Smooth muscle cell (in vitro differentiated cells): ENCODE data around the gene SYNJ1. TPM values are rescaled to one million over a fixed set of nuclear protein-coding genes. Genes with fewer than 3 reads are reported as not detected.

Experiments
- DNase-seq: peaks from one replicate; lab custom pipeline; 2025; ENCODE audit not compliant: unreplicated experiment; lab: John Stamatoyannopoulos, UW
- H2AFZ ChIP-seq: fragments of 200-600 bp; sonication (generic); 2 replicates; pipeline ENCODE4 v1.6.0; 2016; ENCODE audit warnings: antibody characterized with exemption, low read depth, mild to moderate bottlenecking
- H3F3A ChIP-seq: fragments of 200-600 bp; sonication (generic); 2 replicates; pipeline ENCODE4 v1.6.0; 2017; ENCODE audit warnings: antibody characterized with exemption, low read depth
- H3K27ac ChIP-seq: fragments of 200-600 bp; sonication (generic); 2 replicates; pipeline ENCODE4 v1.5.1; 2016; ENCODE audit warnings: low read depth, mild to moderate bottlenecking
- H3K27me3 ChIP-seq: fragments of 200-600 bp; sonication (generic); 2 replicates; pipeline ENCODE4 v1.6.1; 2016; ENCODE audit warnings: low read depth, mild to moderate bottlenecking
- H3K36me3 ChIP-seq: fragments of 200-600 bp; sonication (generic); 2 replicates; pipeline ENCODE4 v1.5.1; 2016; ENCODE audit warnings: low read depth
- H3K4me1 ChIP-seq: fragments of 200-600 bp; sonication (generic); 2 replicates; pipeline ENCODE4 v1.5.1; 2016; ENCODE audit warnings: low read depth
- H3K4me2 ChIP-seq: fragments of 200-600 bp; sonication (generic); 2 replicates; pipeline ENCODE4 v1.6.0; 2016; ENCODE audit warnings: mild to moderate bottlenecking
- H3K4me3 ChIP-seq: fragments of 200-600 bp; sonication (generic); 2 replicates; pipeline ENCODE4 v1.5.1; 2016; ENCODE audit warnings: mild to moderate bottlenecking
- H3K79me2 ChIP-seq: fragments of 200-600 bp; sonication (generic); 2 replicates; pipeline ENCODE4 v1.6.0; 2016; ENCODE audit warnings: low read depth, mild to moderate bottlenecking
- H3K9ac ChIP-seq: fragments of 200-600 bp; sonication (generic); 2 replicates; pipeline ENCODE4 v1.6.0; 2016; ENCODE audit warnings: low read depth
- H3K9me3 ChIP-seq: fragments of 200-600 bp; sonication (generic); replicated peaks from 2 replicates; pipeline ENCODE4 v1.5.1; 2016; ENCODE audit warnings: low read depth
- H4K20me1 ChIP-seq: fragments of 200-600 bp; sonication (generic); 2 replicates; pipeline ENCODE4 v1.6.0; 2016; ENCODE audit warnings: low read depth
- CTCF ChIP-seq: fragments of 200-600 bp; sonication (generic); IDR thresholded peaks from 2 replicates; pipeline ENCODE4 v1.5.1; 2017; ENCODE audit warnings: borderline replicate concordance, mild to moderate bottlenecking, antibody characterized with exemption; ENCODE audit not compliant: insufficient read depth, poor library complexity, severe bottlenecking
- WGBS: methylation state at CpG from one replicate; pipeline ENCODE4 v1.1.7; 2016; ENCODE audit warnings: low lambda C conversion rate; 5-methylcytosine and 5-hydroxymethylcytosine counted together
- polyA plus RNA-seq: library from polyadenylated mRNA; unstranded; fragments of >200 nt; fragmentation: Nextera tagmentation; extraction: Ambion mirVana; gene quantifications from 2 replicates; pipeline ENCODE4 v1.2.1, GENCODE V29; 2016
- total RNA-seq: library from RNA; depleted of rRNA; stranded (reverse); fragments of >200 nt; gene quantifications from 2 replicates; pipeline ENCODE4 v1.2.3, GENCODE V29; 2014

SYNJ1 gene
- total and polyA plus RNA-seq, 2 experiments from 2014 or later, result 2.7 to 8.5 TPM

- no peak for TF ChIP-seq CTCF
- H3K9me3 ChIP-seq, result no peaks in the 10 kb centered on the region
- 91% methylated on average over 6 of the region's 6 CpGs for WGBS
Measured at GRCh38 chr21:32602099-32602498, 125.7 kb downstream of the SYNJ1 start.

GRCh38 chr21:32599526-32599925 is 128.3 kb downstream of the SYNJ1 start:
- H3K79me2 ChIP-seq, result no peaks in the 10 kb centered on the region
- no peak overlapping the region for H3K27ac ChIP-seq
- H3K36me3 ChIP-seq, result no peaks in the 10 kb centered on the region
- no peak overlapping the region for H3K4me3 ChIP-seq
- no peaks in the 10 kb centered on the region for H3K9me3 ChIP-seq
- no peak for DNase-seq
- WGBS, result 89% methylated on average over 8 of the region's 8 CpGs
- no peak overlapping the region for H3K4me2 ChIP-seq
- H3K4me1 ChIP-seq, result no peaks in the 10 kb centered on the region
- no peaks in the 10 kb centered on the region for H3K27me3 ChIP-seq
- H3K9ac ChIP-seq, result no peak overlapping the region
- H4K20me1 ChIP-seq, result no peaks in the 10 kb centered on the region
- no peak for TF ChIP-seq CTCF
- peaks cover 4% of the 10 kb centered on the region for H3F3A ChIP-seq
- H2AFZ ChIP-seq, result no peak overlapping the region

More at GRCh38 chr21:32602099-32602498, 125.7 kb downstream of the SYNJ1 start:
- no peak for DNase-seq
- H3K9ac ChIP-seq, result no peak overlapping the region
- H3K4me3 ChIP-seq, result no peak overlapping the region
- H3K79me2 ChIP-seq, result no peaks in the 10 kb centered on the region
- no peak overlapping the region for H3K27ac ChIP-seq
- H3K36me3 ChIP-seq, result no peaks in the 10 kb centered on the region
- no peaks in the 10 kb centered on the region for H4K20me1 ChIP-seq
- no peak overlapping the region for H3K4me2 ChIP-seq
- peaks cover 4% of the 10 kb centered on the region for H3F3A ChIP-seq
- no peaks in the 10 kb centered on the region for H3K4me1 ChIP-seq
- H2AFZ ChIP-seq, result no peak overlapping the region
- H3K27me3 ChIP-seq, result no peaks in the 10 kb centered on the region

GRCh38 chr21:32599091-32599490 is 128.7 kb downstream of the SYNJ1 start:
- Histone ChIP-seq H3K27me3 (no peaks in the 10 kb centered on the region), H3F3A (peaks cover 4% of the 10 kb centered on the region), H3K9me3 (no peaks in the 10 kb centered on the region), H3K4me3 (no peak overlapping the region), H4K20me1 (no peaks in the 10 kb centered on the region), H3K27ac (no peak overlapping the region), H3K4me1 (no peaks in the 10 kb centered on the region), H3K9ac (no peak overlapping the region), H3K36me3 (no peaks in the 10 kb centered on the region), H3K4me2 (no peak overlapping the region), H3K79me2 (no peaks in the 10 kb centered on the region), H2AFZ (no peak overlapping the region)
- WGBS, result 85% methylated on average over 5 of the region's 5 CpGs
- no peak for TF ChIP-seq CTCF
- no peak for DNase-seq

- TF ChIP-seq CTCF, result no peak
- H3K36me3 ChIP-seq, result no peaks in the 10 kb centered on the region
- peak overlapping the region; percentile 54 for H3K27ac ChIP-seq
- H3K4me3 ChIP-seq, result no peak overlapping the region
- H2AFZ ChIP-seq, result no peak overlapping the region
- WGBS, result 43% methylated on average over 6 of the region's 6 CpGs
- no peaks in the 10 kb centered on the region for H4K20me1 ChIP-seq
- H3F3A ChIP-seq, result peaks cover 4% of the 10 kb centered on the region
- no peaks in the 10 kb centered on the region for H3K4me1 ChIP-seq
- no peak overlapping the region for H3K9ac ChIP-seq
- H3K79me2 ChIP-seq, result no peaks in the 10 kb centered on the region
- no peaks in the 10 kb centered on the region for H3K27me3 ChIP-seq
- H3K4me2 ChIP-seq, result no peak overlapping the region
- no peak for DNase-seq
- no peaks in the 10 kb centered on the region for H3K9me3 ChIP-seq
Measured at GRCh38 chr21:32597205-32597604, 130.6 kb downstream of the SYNJ1 start.
